Peyer's patch (tissue), 4 donors: ENCODE data around the gene IRGC.

Experiments
- POLR2A ChIP-seq, 2 donors: fragments of 450-650 bp; IDR thresholded peaks; one replicate each; pipeline ENCODE4 v1.5.1; 2017; ENCODE audit warnings: antibody characterized with exemption in 2 of 2, mild to moderate bottlenecking in 2 of 2, moderate library complexity in 2 of 2
- TF ChIP-seq, protein P1 (sequence below), 6 experiments: fragments of 450-650 bp in 4 of 6; fragments of 200-600 bp in 2 of 6; sonication (generic) in 1 of 6; IDR thresholded peaks; one replicate each; pipeline ENCODE4 v1.5.1; 2017 to 2019; ENCODE audit warnings: antibody characterized with exemption in 6 of 6, mild to moderate bottlenecking in 3 of 6, moderate library complexity in 1 of 6

DNA sequence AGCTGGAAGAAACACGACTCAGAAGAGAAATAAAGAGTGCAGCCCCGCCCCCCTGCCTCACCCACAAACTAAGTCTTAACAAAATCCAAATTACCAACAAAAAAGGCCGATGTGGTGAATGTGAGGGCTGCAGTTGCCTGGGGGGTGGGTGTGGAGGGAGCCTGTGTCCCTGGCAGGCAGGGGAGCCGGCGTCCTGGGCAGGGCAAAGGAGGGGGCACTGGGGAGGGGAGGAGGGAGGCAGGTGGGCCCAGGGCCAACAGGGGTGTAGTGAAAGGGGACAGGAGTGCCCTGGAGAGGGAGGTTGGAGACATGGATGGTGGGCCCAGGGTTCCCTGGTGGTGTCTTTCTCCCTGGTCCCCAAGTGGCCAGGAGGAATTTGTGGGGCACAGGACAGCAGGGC, 4.0 kb downstream of the IRGC start:
- no peak for TF ChIP-seq POLR2A (IDR thresholded peaks at IDR 0.05)
- TF ChIP-seq, protein P1, sequence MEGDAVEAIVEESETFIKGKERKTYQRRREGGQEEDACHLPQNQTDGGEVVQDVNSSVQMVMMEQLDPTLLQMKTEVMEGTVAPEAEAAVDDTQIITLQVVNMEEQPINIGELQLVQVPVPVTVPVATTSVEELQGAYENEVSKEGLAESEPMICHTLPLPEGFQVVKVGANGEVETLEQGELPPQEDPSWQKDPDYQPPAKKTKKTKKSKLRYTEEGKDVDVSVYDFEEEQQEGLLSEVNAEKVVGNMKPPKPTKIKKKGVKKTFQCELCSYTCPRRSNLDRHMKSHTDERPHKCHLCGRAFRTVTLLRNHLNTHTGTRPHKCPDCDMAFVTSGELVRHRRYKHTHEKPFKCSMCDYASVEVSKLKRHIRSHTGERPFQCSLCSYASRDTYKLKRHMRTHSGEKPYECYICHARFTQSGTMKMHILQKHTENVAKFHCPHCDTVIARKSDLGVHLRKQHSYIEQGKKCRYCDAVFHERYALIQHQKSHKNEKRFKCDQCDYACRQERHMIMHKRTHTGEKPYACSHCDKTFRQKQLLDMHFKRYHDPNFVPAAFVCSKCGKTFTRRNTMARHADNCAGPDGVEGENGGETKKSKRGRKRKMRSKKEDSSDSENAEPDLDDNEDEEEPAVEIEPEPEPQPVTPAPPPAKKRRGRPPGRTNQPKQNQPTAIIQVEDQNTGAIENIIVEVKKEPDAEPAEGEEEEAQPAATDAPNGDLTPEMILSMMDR (IDR thresholded peaks at IDR 0.05) = no peak
